HG03060 (cell line): ENCODE data around the gene GTF3C5.
"Not testable (repeated sequence)": the region's sequence is repeated elsewhere in the genome, so short reads cannot be mapped to it uniquely, and the experiment has no call there.

Experiments
- ATAC-seq: cut with Tn5 transposase; IDR thresholded peaks from one replicate; pipeline ENCODE4 v1.9.1; 2021; ENCODE audit warnings: low read depth, moderate number of reproducible peaks; ENCODE audit not compliant: unreplicated experiment

GTF3C5 gene

GRCh38 chr9:133066181-133066983, 35.6 kb downstream of the GTF3C5 start:
- no peak for ATAC-seq

- no peak for ATAC-seq
Observed at GRCh38 chr9:133067006-133067405, 36.2 kb downstream of the GTF3C5 start.

- no peak for ATAC-seq
Observed at GRCh38 chr9:133067813-133068212, 37.0 kb downstream of the GTF3C5 start.

GRCh38 chr9:133068431-133068830, 37.6 kb downstream of the GTF3C5 start:
- ATAC-seq = not testable (repeated sequence)

- not testable (repeated sequence) for ATAC-seq
Observed at GRCh38 chr9:133070500-133070961, 39.7 kb downstream of the GTF3C5 start.

GRCh38 chr9:133070985-133071384, 40.2 kb downstream of the GTF3C5 start:
- ATAC-seq = not testable (repeated sequence)

GRCh38 chr9:133071484-133072150, 40.8 kb downstream of the GTF3C5 start:
- no peak for ATAC-seq

GRCh38 chr9:133072210-133072609, 41.4 kb downstream of the GTF3C5 start:
- not testable (repeated sequence) for ATAC-seq

GRCh38 chr9:133073086-133074014, 42.6 kb downstream of the GTF3C5 start:
- no peak for ATAC-seq

- no peak for ATAC-seq
Observed at GRCh38 chr9:133074111-133074651, 43.4 kb downstream of the GTF3C5 start.

GRCh38 chr9:133075925-133076630, 45.3 kb downstream of the GTF3C5 start:
- no peak for ATAC-seq

GRCh38 chr9:133076691-133077090, 45.9 kb downstream of the GTF3C5 start:
- ATAC-seq = no peak

- no peak for ATAC-seq
Observed at GRCh38 chr9:133078486-133078885, 47.7 kb downstream of the GTF3C5 start.

GRCh38 chr9:133080161-133080560, 49.4 kb downstream of the GTF3C5 start:
- no peak for ATAC-seq

GRCh38 chr9:133080786-133081779, 50.3 kb downstream of the GTF3C5 start:
- ATAC-seq = not testable (repeated sequence)

GRCh38 chr9:133081957-133082644, 51.3 kb downstream of the GTF3C5 start:
- ATAC-seq = not testable (repeated sequence)

GRCh38 chr9:133083688-133084087, 52.9 kb downstream of the GTF3C5 start:
- ATAC-seq = not testable (repeated sequence)
